Right lobe of liver (tissue), 6 donors: ENCODE data around the gene TSPAN2. TPM values are rescaled to one million over a fixed set of nuclear protein-coding genes. Genes with fewer than 3 reads are reported as not detected.
"Not testable (repeated sequence)": the region's sequence is repeated elsewhere in the genome, so short reads cannot be mapped to it uniquely, and the experiment has no call there.

Experiments used
- ATAC-seq, 4 donors: fragments of 200-7000 bp; cut with Tn5 transposase; one replicate each; pipeline ENCODE4 v1.9.1; 2020; ENCODE audit warnings: mild to moderate bottlenecking in 4 of 4, moderate library complexity in 4 of 4
- DNase-seq, 3 donors: peaks; one replicate each; pipeline ENCODE4 v3.0.0-alpha.2; 2020
- H3K27ac ChIP-seq, 3 donors: fragments of 200-600 bp; one replicate each; pipeline ENCODE4 v1.8.0; 2022
- H3K27me3 ChIP-seq, 2 donors: fragments of 200-600 bp; one replicate each; pipeline ENCODE4 v1.8.0; 2022
- H3K36me3 ChIP-seq, 4 donors: fragments of 200-600 bp; sonication (generic) in 1 of 4; one replicate each; pipeline versions ENCODE4 v1.5.1 to v1.8.0; 2017 to 2022; ENCODE audit warnings: control low read depth in 1 of 4
- H3K4me1 ChIP-seq, 4 donors: fragments of 200-600 bp; sonication (generic) in 1 of 4; one replicate each; pipeline versions ENCODE4 v1.5.1 to v1.8.0; 2017 to 2022; ENCODE audit warnings: control low read depth in 1 of 4
- H3K4me3 ChIP-seq, 3 donors: fragments of 200-600 bp; one replicate each; pipeline ENCODE4 v1.8.0; 2022
- H3K9me3 ChIP-seq, 4 donors: fragments of 200-600 bp; sonication (generic) in 1 of 4; one replicate each; pipeline versions ENCODE4 v1.5.1 to v1.8.0; 2017 to 2022; ENCODE audit warnings: control low read depth in 1 of 4
- CTCF ChIP-seq, 4 donors: fragments of 200-600 bp in 3 of 4; fragments of 450-650 bp in 1 of 4; IDR thresholded peaks; one replicate each; pipeline versions ENCODE4 v1.5.1 to v1.8.0; 2016 to 2022; ENCODE audit warnings: antibody characterized with exemption in 4 of 4, mild to moderate bottlenecking in 2 of 4
- POLR2A ChIP-seq: fragments of 450-650 bp; IDR thresholded peaks from one replicate; pipeline ENCODE4 v1.6.1; 2017; ENCODE audit warnings: antibody characterized with exemption, mild to moderate bottlenecking
- WGBS: methylation state at CpG from one replicate; pipeline ENCODE4 v1.1.6; 2018; ENCODE audit warnings: low coverage, low lambda C conversion rate; ENCODE audit not compliant: insufficient coverage; ENCODE audit errors: missing lambda C conversion rate; 5-methylcytosine and 5-hydroxymethylcytosine counted together
- intact Hi-C, 2 donors: fragments of 100-400 bp; cut with DNase I; formaldehyde crosslinking; loops; one replicate each; pipeline versions ENCODE4 v1.11.2 to v1.14.1; 2022
- total RNA-seq, 6 experiments: library from RNA; depleted of rRNA in 2 of 6; stranded (reverse); fragments of >200 nt in 2 of 6; fragmentation: NEBNext Ultra II Directional in 3 of 6; extraction: Animal tissue kit (Norgen Biotek cat#: 25700) in 3 of 6; gene quantifications; one replicate each; pipeline versions ENCODE4 v1.1.0 to v1.2.4, GENCODE V29; 2016 to 2023
- donor health status: DM: no; HTN: yes; CAD: no.
- donor health status: DM: no; HTN: no; CAD: no.
- donor health status: DM: no; HTN: no; CAD: no.
- donor health status: DM: no; HTN: yes; CAD: no.
- donor health status: DM: no; HTN: yes; CAD: no.

The TSPAN2 gene
- total RNA-seq, 6 experiments from 2014 or later = 0.35 to 0.55 (median 0.42) TPM; not detected in 2

- no peaks in the 10 kb centered on the region for H3K4me1 ChIP-seq
- no peak overlapping the region for H3K27ac ChIP-seq
- H3K36me3 ChIP-seq = no peaks in the 10 kb centered on the region
- intact Hi-C loops = no loop called here
- WGBS = 44% methylated on average over 1 of the region's 1 CpG
- no peak overlapping the region for H3K4me3 ChIP-seq
- no peaks in the 10 kb centered on the region for H3K27me3 ChIP-seq
- no peak for TF ChIP-seq POLR2A
- no peak for TF ChIP-seq CTCF (IDR thresholded peaks at IDR 0.05)
- DNase-seq (no peak), ATAC-seq (no peak)
- H3K9me3 ChIP-seq = no peaks in the 10 kb centered on the region
Measured at GRCh38 chr1:115035652-115036051, 53.7 kb downstream of the TSPAN2 start.

- Histone ChIP-seq H3K4me1 (no peaks in the 10 kb centered on the region), H3K36me3 (no peaks in the 10 kb centered on the region), H3K27me3 (no peaks in the 10 kb centered on the region), H3K27ac (no peak overlapping the region), H3K4me3 (no peak overlapping the region), H3K9me3 (no peaks in the 10 kb centered on the region)
- no peak for TF ChIP-seq CTCF (IDR thresholded peaks at IDR 0.05)
- no peak for TF ChIP-seq POLR2A
- intact Hi-C loops = no loop called here
- no peak for ATAC-seq
- no peak for DNase-seq
- WGBS = 52% methylated on average over 2 of the region's 2 CpGs
Measured at GRCh38 chr1:115031595-115031994, 57.7 kb downstream of the TSPAN2 start.

- H3K9me3 ChIP-seq = no peaks in the 10 kb centered on the region
- no peaks in the 10 kb centered on the region for H3K36me3 ChIP-seq
- no peak for TF ChIP-seq POLR2A
- no peak for TF ChIP-seq CTCF (IDR thresholded peaks at IDR 0.05)
- ATAC-seq (no peak), DNase-seq (no peak)
- no peaks in the 10 kb centered on the region for H3K27me3 ChIP-seq
- intact Hi-C loops = no loop called here
- H3K4me3 ChIP-seq = no peak within 1 kb of the TSS
- H3K27ac ChIP-seq = no peak within 1 kb of the TSS
- H3K4me1 ChIP-seq = no peaks in the 10 kb centered on the region
Measured at GRCh38 chr1:115029526-115029925, 59.8 kb downstream of the TSPAN2 start, which contains the start of gene TSHB. TSHB (plus strand) TSS chr1:115029826; CDS start chr1:115033363, 3,537 bp downstream.

GRCh38 chr1:115023593-115023992 lies 65.7 kb downstream of the TSPAN2 start:
- intact Hi-C loops = no loop called here
- no peaks in the 10 kb centered on the region for H3K9me3 ChIP-seq
- TF ChIP-seq CTCF (IDR thresholded peaks at IDR 0.05) = no peak
- TF ChIP-seq POLR2A = no peak

GRCh38 chr1:115021145-115021544 lies 68.2 kb downstream of the TSPAN2 start:
- no peak for TF ChIP-seq POLR2A
- no peaks in the 10 kb centered on the region for H3K27me3 ChIP-seq
- H3K36me3 ChIP-seq = no peaks in the 10 kb centered on the region
- no peak overlapping the region for H3K4me3 ChIP-seq
- no peaks in the 10 kb centered on the region for H3K4me1 ChIP-seq
- H3K27ac ChIP-seq = no peak overlapping the region
- no peak for DNase-seq
- WGBS = 22% methylated on average over 1 of the region's 1 CpG
- no peaks in the 10 kb centered on the region for H3K9me3 ChIP-seq
- intact Hi-C loops = no loop called here
- no peak for ATAC-seq

More at GRCh38 chr1:115023593-115023992, 65.7 kb downstream of the TSPAN2 start:
- no peak overlapping the region for H3K27ac ChIP-seq
- ATAC-seq (no peak), DNase-seq (no peak)
- H3K4me1 ChIP-seq = no peaks in the 10 kb centered on the region
- H3K36me3 ChIP-seq = no peaks in the 10 kb centered on the region
- H3K27me3 ChIP-seq = no peaks in the 10 kb centered on the region
- H3K4me3 ChIP-seq = no peak overlapping the region

GRCh38 chr1:115019549-115019948 lies 69.8 kb downstream of the TSPAN2 start:
- WGBS = 67% methylated on average over 5 of the region's 9 CpGs
- intact Hi-C loops, H3K27ac ChIP-seq, H3K27me3 ChIP-seq, H3K4me1 ChIP-seq, DNase-seq, ATAC-seq, H3K9me3 ChIP-seq, H3K36me3 ChIP-seq, H3K4me3 ChIP-seq: not testable (repeated sequence)
